ENCODE measurements around the gene EFCAB8.
"Not testable (repeated sequence)": the region's sequence is repeated elsewhere in the genome, so short reads cannot be mapped to it uniquely, and the experiment has no call there.

The EFCAB8 gene

DNA sequence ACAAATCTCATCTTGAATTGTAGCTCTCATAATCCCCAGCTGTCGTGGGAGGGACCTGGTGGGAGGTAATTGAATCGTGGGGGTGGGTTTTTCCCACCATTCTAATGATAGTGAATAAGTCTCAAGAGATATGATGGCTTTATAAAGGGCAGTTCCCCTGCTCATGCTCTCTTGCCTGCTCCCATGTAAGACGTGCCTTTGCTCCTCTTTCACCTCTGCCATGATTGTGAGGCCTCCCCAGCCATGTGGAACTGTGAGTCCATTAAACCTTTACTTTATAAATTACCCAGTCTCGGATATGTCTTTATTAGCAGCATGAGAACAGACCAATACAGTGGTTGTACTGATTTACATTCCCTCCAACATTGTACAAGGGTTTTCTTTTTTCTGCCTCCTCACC lies 75.9 kb downstream of the EFCAB8 start:
- Histone ChIP-seq H2AFZ (ENCODE audit: low read depth, low read length) (no peak overlapping the region), H3K4me3 (ENCODE audit: low read length) (no peak overlapping the region), H3K27me3 (ENCODE audit: insufficient read depth, low read length) (no peaks in the 10 kb centered on the region), H3K36me3 (ENCODE audit: insufficient read depth, low read length) (no peaks in the 10 kb centered on the region), H3K4me1 (ENCODE audit: insufficient read depth, low read length) (no peaks in the 10 kb centered on the region), H3K9me3 (ENCODE audit: low read length) (no peaks in the 10 kb centered on the region)

DNA sequence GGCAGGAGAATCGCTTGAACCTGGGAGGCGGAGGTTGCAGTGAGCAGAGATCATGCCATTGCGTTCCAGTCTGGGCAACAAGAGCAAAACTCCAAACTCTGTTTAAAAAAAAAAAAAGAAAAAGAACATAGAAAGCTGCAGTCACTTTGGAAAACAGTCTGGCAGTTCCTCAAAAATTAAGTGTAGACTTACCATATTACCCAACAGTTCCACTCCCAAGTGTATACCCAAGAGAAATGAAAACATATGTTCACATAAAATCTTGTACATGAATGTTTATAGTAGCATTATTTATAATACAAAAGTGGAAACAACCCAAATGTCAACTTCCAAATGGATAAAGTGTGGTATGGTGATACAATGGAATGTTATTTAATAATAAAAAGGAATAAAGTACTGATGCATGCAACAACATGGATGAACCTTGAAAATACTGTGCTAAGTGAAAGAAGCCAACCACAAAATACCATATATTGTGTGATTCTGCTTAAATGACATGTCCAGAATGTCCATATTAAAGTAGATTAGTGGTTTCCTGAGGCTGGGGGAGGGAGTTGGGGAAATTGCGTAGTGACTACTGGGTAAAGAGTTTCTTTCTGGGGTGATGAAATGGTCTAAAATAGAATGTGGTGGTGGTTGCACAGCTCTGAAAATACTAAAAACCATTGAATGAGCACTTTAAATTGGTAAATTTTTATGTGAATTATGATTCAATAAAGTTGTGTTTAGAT lies 82.6 kb downstream of the EFCAB8 start:
- Histone ChIP-seq H2AFZ (ENCODE audit: low read depth, low read length) (no peak overlapping the region), H3K4me3 (ENCODE audit: low read length) (no peak overlapping the region), H3K9me3 (ENCODE audit: low read length) (no peaks in the 10 kb centered on the region), H3K36me3 (ENCODE audit: insufficient read depth, low read length) (no peaks in the 10 kb centered on the region), H3K4me1 (ENCODE audit: insufficient read depth, low read length) (no peaks in the 10 kb centered on the region), H3K27me3 (ENCODE audit: insufficient read depth, low read length) (no peaks in the 10 kb centered on the region)

DNA sequence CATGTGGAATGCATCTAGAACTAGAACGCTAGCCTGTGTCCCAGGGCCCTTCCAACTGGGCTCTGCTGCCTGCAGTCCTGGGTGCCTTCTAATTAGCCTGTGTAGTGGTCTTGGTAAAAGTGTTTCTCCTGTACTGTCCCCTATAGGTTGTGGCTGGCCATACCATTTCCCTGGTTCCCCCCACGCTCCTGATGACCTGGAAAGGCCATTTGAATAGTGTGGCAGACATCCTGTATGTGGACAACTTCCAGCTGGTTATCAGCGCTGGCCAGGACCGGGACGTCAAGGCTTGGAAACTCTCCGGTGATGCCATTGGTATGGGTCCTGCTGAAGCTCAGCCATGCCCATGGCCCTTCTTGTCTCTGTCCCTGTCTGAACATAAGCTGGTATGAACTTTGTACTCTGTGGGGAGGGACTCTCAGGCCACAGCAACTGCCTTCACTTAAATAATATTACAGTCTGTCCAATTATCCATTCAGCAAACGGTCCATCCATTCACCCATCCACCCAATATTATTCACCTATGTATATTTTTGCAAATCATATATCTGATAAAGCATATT lies 84.8 kb downstream of the EFCAB8 start:
- H2AFZ ChIP-seq (ENCODE audit: low read depth, low read length): no peak overlapping the region
- H3K9me3 ChIP-seq (ENCODE audit: low read length): no peaks in the 10 kb centered on the region
- no peaks in the 10 kb centered on the region for H3K36me3 ChIP-seq (ENCODE audit: insufficient read depth, low read length)
- no peak overlapping the region for H3K4me3 ChIP-seq (ENCODE audit: low read length)
- peaks cover 2% of the 10 kb centered on the region for H3K27me3 ChIP-seq (ENCODE audit: insufficient read depth, low read length)
- no peaks in the 10 kb centered on the region for H3K4me1 ChIP-seq (ENCODE audit: insufficient read depth, low read length)

DNA sequence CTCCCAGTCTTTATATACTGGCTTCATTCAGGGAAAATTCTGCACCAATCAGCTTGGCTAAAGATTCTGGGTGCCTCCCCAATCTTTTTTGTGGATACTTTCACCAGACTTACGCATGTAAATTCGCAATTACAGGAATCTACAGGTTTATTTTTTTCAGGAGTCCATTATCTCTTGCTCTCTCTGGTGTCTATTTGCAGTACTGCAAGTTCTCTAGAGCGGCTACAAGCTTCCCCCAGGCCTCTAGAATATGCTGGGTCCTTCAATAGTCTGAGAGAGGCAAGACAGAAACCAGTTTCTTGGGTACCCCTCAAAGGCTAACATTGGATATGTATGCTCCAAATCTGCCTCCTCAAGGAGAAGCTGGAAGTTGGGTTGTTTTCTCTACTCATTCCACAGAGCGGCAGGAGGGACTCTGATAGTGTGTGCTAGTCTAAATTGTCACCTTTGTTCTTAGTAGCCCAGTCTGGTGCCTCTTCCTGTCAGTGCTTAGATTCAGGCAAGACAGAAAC lies 87.0 kb downstream of the EFCAB8 start:
- Histone ChIP-seq H3K4me3 (ENCODE audit: low read length) (no peak overlapping the region), H3K9me3 (ENCODE audit: low read length) (no peaks in the 10 kb centered on the region), H3K4me1 (ENCODE audit: insufficient read depth, low read length) (peaks cover 4% of the 10 kb centered on the region), H2AFZ (ENCODE audit: low read depth, low read length) (no peak overlapping the region), H3K36me3 (ENCODE audit: insufficient read depth, low read length) (no peaks in the 10 kb centered on the region), H3K27me3 (ENCODE audit: insufficient read depth, low read length) (peaks cover 5% of the 10 kb centered on the region)

DNA sequence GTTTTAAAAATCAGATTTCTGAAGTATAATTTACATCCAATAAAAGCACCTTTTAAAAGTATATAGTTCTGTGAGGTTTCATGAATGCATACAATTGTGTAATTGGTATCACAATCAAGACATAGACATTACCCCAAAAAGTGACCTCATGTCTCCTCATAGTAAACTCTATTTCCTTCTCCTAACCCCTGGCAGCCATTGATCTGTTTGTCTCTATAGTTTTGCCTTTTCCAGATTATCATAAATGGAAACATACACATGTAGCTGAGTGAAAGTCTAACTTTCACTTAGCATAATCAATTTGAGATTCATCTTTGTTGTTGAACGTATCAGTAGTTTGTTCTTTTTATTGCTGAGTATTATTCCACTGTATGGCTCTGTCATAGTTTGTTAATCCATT lies 87.9 kb downstream of the EFCAB8 start:
- Histone ChIP-seq H3K36me3 (ENCODE audit: insufficient read depth, low read length) (no peaks in the 10 kb centered on the region), H3K4me3 (ENCODE audit: low read length) (no peak overlapping the region), H3K4me1 (ENCODE audit: insufficient read depth, low read length) (peaks cover 11% of the 10 kb centered on the region), H3K27me3 (ENCODE audit: insufficient read depth, low read length) (peaks cover 5% of the 10 kb centered on the region), H2AFZ (ENCODE audit: low read depth, low read length) (no peak overlapping the region), H3K9me3 (ENCODE audit: low read length) (no peaks in the 10 kb centered on the region)

DNA sequence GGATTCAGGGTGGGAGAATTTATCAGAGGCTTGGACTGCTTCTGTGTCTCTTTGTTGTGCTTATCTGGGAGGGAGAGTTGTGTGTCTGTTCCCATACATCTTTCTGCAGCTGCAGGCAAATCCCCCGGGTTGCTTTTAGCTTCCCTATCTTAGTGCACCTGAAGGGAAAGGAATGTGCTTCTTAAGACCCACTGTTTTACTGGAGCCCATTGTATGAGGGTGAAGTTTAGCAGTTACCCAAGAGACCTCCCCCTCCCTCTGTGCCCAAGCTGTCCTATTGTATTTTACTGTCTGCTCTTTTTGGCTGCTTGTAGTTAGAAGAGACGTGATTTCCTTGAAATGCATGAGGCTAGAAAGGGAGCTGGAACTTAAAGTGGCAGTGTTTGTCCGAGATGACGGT lies 91.8 kb downstream of the EFCAB8 start:
- H3K4me3 ChIP-seq (ENCODE audit: low read length); H3K9me3 ChIP-seq (ENCODE audit: low read length); H3K27me3 ChIP-seq (ENCODE audit: insufficient read depth, low read length); H3K36me3 ChIP-seq (ENCODE audit: insufficient read depth, low read length): not testable (repeated sequence)
- H2AFZ ChIP-seq (ENCODE audit: low read depth, low read length): peak overlapping the region; percentile 3
- peaks cover 11% of the 10 kb centered on the region for H3K4me1 ChIP-seq (ENCODE audit: insufficient read depth, low read length)

DNA sequence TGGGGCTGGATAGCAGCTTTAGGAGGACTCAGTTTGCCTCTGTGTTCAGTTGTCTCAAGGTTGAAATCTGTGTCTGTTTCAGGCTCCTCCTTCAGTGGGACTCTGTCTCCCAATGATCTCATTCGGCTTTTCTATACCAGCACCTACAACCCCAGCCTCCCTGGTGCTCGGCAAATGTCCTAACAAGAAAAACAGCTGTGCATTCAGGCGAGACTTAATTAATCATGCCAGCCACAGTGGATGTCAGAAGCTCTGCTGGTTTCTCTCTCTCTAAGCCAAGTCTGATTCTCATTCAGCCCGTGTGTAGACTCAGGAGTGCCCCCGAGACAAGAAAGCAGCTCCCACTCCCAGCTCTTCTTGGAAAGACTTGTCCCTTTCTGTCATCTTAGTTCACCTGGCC lies 98.7 kb downstream of the EFCAB8 start:
- Histone ChIP-seq H3K4me1 (ENCODE audit: insufficient read depth, low read length) (no peaks in the 10 kb centered on the region), H2AFZ (ENCODE audit: low read depth, low read length) (no peak overlapping the region), H3K9me3 (ENCODE audit: low read length) (peaks cover 2% of the 10 kb centered on the region), H3K27me3 (ENCODE audit: insufficient read depth, low read length) (no peaks in the 10 kb centered on the region), H3K4me3 (ENCODE audit: low read length) (no peak overlapping the region), H3K36me3 (ENCODE audit: insufficient read depth, low read length) (no peaks in the 10 kb centered on the region)

DNA sequence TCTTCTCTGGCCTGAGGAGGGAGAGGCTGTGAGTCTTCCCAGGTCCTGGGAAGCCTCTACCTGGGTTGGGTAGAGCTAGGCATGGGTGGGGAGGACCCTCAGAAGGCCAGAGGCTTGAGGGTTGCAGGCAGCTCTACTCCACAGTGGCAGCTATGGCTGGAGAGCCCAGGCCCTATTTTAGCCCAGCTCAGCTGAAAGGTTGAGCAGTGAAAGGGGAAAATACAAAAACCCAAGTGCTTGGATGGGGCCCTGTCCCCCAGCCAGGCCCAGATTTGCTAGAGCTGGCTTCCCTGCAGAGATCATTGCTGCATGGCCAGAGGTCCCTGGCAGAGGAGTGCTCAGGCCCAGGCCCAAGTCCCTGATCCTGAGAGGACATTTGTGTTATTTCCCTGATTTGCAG lies 99.9 kb downstream of the EFCAB8 start:
- no peaks in the 10 kb centered on the region for H3K27me3 ChIP-seq (ENCODE audit: insufficient read depth, low read length)
- no peaks in the 10 kb centered on the region for H3K4me1 ChIP-seq (ENCODE audit: insufficient read depth, low read length)
- H3K36me3 ChIP-seq (ENCODE audit: insufficient read depth, low read length): no peaks in the 10 kb centered on the region
- peaks cover 2% of the 10 kb centered on the region for H3K9me3 ChIP-seq (ENCODE audit: low read length)
- no peak overlapping the region for H2AFZ ChIP-seq (ENCODE audit: low read depth, low read length)
- no peak overlapping the region for H3K4me3 ChIP-seq (ENCODE audit: low read length)

DNA sequence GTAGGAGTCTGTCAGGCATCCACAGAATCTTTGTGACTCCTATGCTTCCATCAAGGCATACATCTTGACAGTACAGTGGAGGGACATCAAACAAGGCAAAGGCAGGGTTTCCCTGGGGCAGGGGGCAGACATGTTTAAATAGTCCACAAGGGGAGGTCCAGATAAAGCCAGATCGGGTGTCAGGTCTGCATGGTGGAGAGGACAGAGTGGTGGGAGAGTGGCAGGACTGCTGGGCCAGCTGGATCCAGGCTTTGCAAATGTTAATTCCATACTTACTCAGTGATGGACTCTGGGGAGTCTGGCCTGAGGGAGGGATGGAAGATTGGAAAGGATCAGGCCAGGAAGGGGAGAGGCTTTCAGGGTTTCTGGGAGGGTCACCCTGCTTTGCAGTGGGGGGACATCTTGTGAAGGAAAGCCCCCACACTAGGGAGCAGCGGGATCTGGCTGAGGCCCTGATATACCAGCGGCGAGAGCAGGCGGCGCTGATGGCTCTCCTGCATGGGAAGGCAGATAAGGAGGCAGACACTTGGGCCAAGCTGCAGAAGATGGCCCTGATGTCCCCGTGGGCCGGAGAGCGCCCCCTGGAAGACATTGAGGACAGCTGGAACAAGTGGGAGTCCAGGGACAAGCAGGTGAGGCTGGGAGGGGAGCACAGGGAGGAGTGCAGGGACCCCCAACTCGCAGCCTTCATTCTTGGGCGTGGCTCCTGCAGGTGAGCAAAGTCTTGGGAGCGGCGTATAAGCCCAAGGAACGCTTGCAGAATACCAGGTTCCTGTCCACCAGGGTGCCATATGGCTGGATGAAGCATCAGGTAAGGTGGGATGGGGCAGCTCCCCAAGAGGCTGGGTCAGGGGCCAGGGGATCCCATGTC lies 100.9 kb downstream of the EFCAB8 start:
- peaks cover 2% of the 10 kb centered on the region for H3K9me3 ChIP-seq (ENCODE audit: low read length)
- H3K27me3 ChIP-seq (ENCODE audit: insufficient read depth, low read length): no peaks in the 10 kb centered on the region
- H3K36me3 ChIP-seq (ENCODE audit: insufficient read depth, low read length): no peaks in the 10 kb centered on the region
- no peaks in the 10 kb centered on the region for H3K4me1 ChIP-seq (ENCODE audit: insufficient read depth, low read length)
- no peak overlapping the region for H3K4me3 ChIP-seq (ENCODE audit: low read length)
- H2AFZ ChIP-seq (ENCODE audit: low read depth, low read length): no peak overlapping the region

DNA sequence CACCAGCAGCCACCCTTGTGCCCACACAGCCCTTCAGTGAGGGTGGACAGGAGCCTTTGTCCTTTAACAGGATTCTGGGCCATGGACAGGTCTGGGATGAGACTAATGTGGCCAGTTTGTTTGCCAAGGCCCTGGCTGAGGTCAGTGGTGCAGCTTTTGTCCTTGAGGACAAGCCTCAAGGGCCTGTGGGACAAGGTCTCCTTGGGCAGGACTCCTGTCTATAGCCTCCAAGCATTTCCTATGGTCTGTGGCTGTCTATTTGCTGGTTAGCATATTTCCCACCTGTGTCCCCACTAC lies 101.4 kb downstream of the EFCAB8 start:
- Histone ChIP-seq H3K4me1 (ENCODE audit: insufficient read depth, low read length) (no peaks in the 10 kb centered on the region), H3K9me3 (ENCODE audit: low read length) (peaks cover 2% of the 10 kb centered on the region), H3K36me3 (ENCODE audit: insufficient read depth, low read length) (no peaks in the 10 kb centered on the region), H2AFZ (ENCODE audit: low read depth, low read length) (no peak overlapping the region), H3K27me3 (ENCODE audit: insufficient read depth, low read length) (no peaks in the 10 kb centered on the region), H3K4me3 (ENCODE audit: low read length) (no peak overlapping the region)

DNA sequence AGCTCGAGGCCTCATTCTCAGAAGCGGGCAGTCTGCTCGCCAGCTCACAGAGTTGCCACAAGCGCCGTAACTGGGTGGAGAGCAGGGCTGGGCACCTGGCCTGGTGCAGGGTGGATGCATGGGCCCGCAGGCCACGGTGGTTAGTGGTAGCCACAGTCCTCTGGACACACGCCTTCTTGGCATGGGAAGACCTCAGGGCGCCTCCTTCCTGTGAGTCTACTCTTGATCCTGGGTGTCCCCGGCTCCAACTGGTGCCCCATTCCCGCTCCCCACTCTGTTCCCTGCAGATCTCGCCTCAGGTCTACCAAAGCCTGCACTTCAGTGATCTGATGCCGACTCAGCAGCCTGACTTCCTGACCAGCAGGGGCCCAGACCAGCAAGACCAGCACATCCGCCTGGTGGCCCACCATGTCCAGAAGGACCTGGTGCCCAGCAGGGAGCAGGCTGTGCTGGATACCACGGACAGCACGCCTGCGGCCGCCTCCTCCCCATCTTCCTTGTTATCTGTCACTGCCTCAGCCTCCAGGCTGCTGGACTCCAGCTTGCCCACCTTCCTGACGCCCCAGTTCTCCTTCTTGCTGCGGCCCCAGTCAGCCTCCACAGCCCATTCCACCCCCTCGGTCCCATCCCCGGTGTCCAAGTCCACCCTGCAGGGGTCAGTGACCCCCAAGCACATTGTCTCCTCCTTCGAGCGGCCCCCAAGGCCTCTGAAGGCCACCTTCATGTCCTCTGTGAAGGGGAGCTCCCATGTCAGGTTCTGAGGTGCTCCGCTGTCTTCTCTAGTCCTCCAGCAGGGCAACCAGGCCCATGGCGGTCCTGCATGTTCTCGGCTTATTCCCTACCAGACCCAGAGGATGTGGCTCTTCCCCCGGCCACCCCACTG lies 102.4 kb downstream of the EFCAB8 start:
- H3K9me3 ChIP-seq (ENCODE audit: low read length): peaks cover 2% of the 10 kb centered on the region
- no peak overlapping the region for H2AFZ ChIP-seq (ENCODE audit: low read depth, low read length)
- H3K4me1 ChIP-seq (ENCODE audit: insufficient read depth, low read length): no peaks in the 10 kb centered on the region
- no peaks in the 10 kb centered on the region for H3K27me3 ChIP-seq (ENCODE audit: insufficient read depth, low read length)
- no peak overlapping the region for H3K4me3 ChIP-seq (ENCODE audit: low read length)
- H3K36me3 ChIP-seq (ENCODE audit: insufficient read depth, low read length): no peaks in the 10 kb centered on the region

DNA sequence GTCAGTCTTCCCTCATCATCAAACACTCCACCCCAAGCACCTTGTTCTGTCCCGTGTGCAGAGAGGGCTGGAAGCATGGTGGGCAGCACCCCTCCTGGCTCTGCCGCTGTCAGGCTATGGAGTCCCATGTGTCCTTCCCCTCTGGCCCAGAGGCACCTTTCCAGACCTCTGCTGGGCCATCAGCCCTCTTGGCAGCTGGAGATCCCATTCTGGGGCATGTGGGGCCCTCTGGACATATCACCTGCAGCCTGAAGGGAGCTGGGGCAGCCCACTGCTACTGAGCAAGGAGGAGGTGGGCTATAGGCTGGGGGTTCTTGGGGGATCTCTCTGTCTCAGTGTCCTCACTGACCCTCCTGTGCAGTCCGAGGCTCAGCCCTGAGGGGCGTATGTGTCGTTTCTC lies 103.3 kb downstream of the EFCAB8 start:
- Histone ChIP-seq H2AFZ (ENCODE audit: low read depth, low read length) (no peak overlapping the region), H3K4me3 (ENCODE audit: low read length) (no peak overlapping the region), H3K9me3 (ENCODE audit: low read length) (peaks cover 2% of the 10 kb centered on the region), H3K36me3 (ENCODE audit: insufficient read depth, low read length) (no peaks in the 10 kb centered on the region), H3K4me1 (ENCODE audit: insufficient read depth, low read length) (no peaks in the 10 kb centered on the region), H3K27me3 (ENCODE audit: insufficient read depth, low read length) (no peaks in the 10 kb centered on the region)

DNA sequence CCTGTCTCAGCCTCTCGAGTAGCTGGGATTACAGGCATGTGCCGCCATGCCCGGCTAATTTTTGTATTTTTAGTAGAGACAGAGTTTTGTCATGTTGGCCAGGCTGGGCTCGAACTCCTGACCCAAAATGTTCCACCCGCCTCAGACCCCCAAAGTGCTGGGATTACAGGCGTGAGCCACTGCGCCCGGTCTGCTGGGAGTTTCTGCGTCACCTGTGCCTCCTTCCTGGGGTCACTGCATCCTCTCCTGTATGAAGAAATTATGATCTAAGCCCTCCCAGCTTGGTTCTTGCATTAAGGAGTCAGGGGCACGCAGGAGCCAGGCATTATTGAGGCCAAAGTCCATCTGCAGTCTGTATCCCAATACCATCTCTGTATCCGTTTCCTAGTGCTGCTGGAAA lies 103.9 kb downstream of the EFCAB8 start:
- not testable (repeated sequence) for H2AFZ ChIP-seq (ENCODE audit: low read depth, low read length); H3K27me3 ChIP-seq (ENCODE audit: insufficient read depth, low read length); H3K36me3 ChIP-seq (ENCODE audit: insufficient read depth, low read length); H3K4me3 ChIP-seq (ENCODE audit: low read length); H3K4me1 ChIP-seq (ENCODE audit: insufficient read depth, low read length); H3K9me3 ChIP-seq (ENCODE audit: low read length)

All from neuron (in vitro differentiated cells).